ENCODE data around the gene GNS. TPM values are rescaled to one million over a fixed set of nuclear protein-coding genes. Genes with fewer than 3 reads are reported as not detected.

Gene GNS
- total RNA-seq, 4 donors from 2014 or later = 41.9 to 56.5 (median 53.9) TPM

- DNase-seq (no peak), ATAC-seq (no peak)
- in situ Hi-C loops (cut with MboI; ENCODE audit: low sequenced_read_pairs in 4 of 4) (no loop called here), intact Hi-C loops (cut with DNase I; ENCODE audit: low total_unique reads) (no loop called here)
- Histone ChIP-seq H3K27me3 (no peaks in the 10 kb centered on the region), H3K36me3 (no peaks in the 10 kb centered on the region), H3K9me3 (no peaks in the 10 kb centered on the region), H3K4me1 (peaks cover 4 to 20% of the 10 kb centered on the region in 2 donors), H3K27ac (no peak overlapping the region), H3K4me3 (no peak overlapping the region)
- TF ChIP-seq CTCF (IDR thresholded peaks at IDR 0.05 in 4 of 5, conservative IDR thresholded peaks at IDR 0.05 in 1 of 5) (no peak), POLR2A (IDR thresholded peaks at IDR 0.05) (no peak)
Observed at GRCh38 chr12:64687816-64688215, 71.4 kb downstream of the GNS start.

- H3K27ac ChIP-seq = no peak overlapping the region
- in situ Hi-C loops (cut with MboI; ENCODE audit: low sequenced_read_pairs in 4 of 4) = no loop called here
Observed at GRCh38 chr12:64685605-64686004, 73.6 kb downstream of the GNS start.

GRCh38 chr12:64685050-64685449 is 74.2 kb downstream of the GNS start:
- Histone ChIP-seq H3K9me3 (no peaks in the 10 kb centered on the region), H3K36me3 (no peaks in the 10 kb centered on the region), H3K27ac (no peak overlapping the region), H3K27me3 (no peaks in the 10 kb centered on the region), H3K4me3 (no peak overlapping the region), H3K4me1 (peaks cover 4 to 11% of the 10 kb centered on the region in 2 donors)
- no peak for DNase-seq
- no peak for TF ChIP-seq CTCF (IDR thresholded peaks at IDR 0.05 in 4 of 5, conservative IDR thresholded peaks at IDR 0.05 in 1 of 5)
- TF ChIP-seq POLR2A (IDR thresholded peaks at IDR 0.05) = no peak
- in situ Hi-C loops (cut with MboI; ENCODE audit: low sequenced_read_pairs in 4 of 4) = no loop called here
- ATAC-seq = no peak
- intact Hi-C loops (cut with DNase I; ENCODE audit: low total_unique reads) = no loop called here

More at GRCh38 chr12:64685605-64686004, 73.6 kb downstream of the GNS start:
- intact Hi-C loops (cut with DNase I; ENCODE audit: low total_unique reads) = no loop called here
- H3K9me3 ChIP-seq = no peaks in the 10 kb centered on the region
- no peak for DNase-seq
- peaks cover 0 to 8% of the 10 kb centered on the region in 2 donors for H3K4me1 ChIP-seq
- ATAC-seq = no peak
- no peaks in the 10 kb centered on the region for H3K36me3 ChIP-seq
- TF ChIP-seq POLR2A (IDR thresholded peaks at IDR 0.05) (no peak), CTCF (IDR thresholded peaks at IDR 0.05 in 4 of 5, conservative IDR thresholded peaks at IDR 0.05 in 1 of 5) (no peak)
- H3K27me3 ChIP-seq = no peaks in the 10 kb centered on the region
- no peak overlapping the region for H3K4me3 ChIP-seq

DNA sequence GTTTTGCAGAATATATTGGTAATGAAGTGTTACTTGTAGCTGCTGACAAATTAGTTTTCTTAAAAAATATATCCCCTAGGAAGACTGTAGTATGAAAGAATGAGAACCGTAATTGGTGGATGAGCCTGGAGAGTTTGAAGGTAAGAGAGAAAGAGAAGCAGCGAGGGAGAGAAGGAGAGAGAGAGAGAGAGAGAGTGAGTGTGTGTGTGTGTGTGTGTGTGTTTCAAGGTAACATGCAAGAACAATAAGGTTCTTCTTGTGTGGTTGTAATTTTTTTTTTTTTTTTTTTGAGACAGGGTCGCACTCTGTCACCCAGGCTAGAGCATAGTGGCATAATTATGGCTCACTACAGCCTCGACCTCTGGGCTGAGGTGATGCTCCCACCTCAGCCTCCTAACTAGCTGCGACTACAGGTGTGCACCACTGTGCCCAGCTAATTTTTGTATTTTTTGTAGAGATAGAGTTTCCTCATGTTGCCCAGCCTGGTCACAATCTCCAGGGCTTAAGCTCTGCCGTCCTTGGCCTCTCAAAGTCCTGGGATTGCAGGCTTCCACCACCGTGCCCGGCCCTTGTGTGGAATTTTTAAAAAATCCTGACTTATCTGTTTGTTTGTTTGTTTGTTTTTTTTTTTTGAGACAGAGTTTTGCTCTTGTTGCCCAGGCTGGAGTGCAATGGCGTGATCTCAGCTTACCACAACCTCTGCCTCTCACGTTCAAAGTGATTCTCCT is 75.2 kb downstream of the GNS start:
- in situ Hi-C loops (cut with MboI; ENCODE audit: low sequenced_read_pairs in 4 of 4) (no loop called here), intact Hi-C loops (cut with DNase I; ENCODE audit: low total_unique reads) (no loop called here)
- ATAC-seq = no peak
- no peak for DNase-seq
- no peaks in the 10 kb centered on the region for H3K9me3 ChIP-seq
- peaks cover 6 to 19% of the 10 kb centered on the region in 2 donors for H3K4me1 ChIP-seq
- TF ChIP-seq POLR2A (IDR thresholded peaks at IDR 0.05) (no peak), CTCF (IDR thresholded peaks at IDR 0.05 in 4 of 5, conservative IDR thresholded peaks at IDR 0.05 in 1 of 5) (no peak)
- H3K27me3 ChIP-seq = no peaks in the 10 kb centered on the region
- H3K27ac ChIP-seq = no peak overlapping the region
- H3K36me3 ChIP-seq = no peaks in the 10 kb centered on the region
- H3K4me3 ChIP-seq = no peak overlapping the region
